Endothelial cell (in vitro differentiated cells): ENCODE data around the gene ANKRD1. TPM values are rescaled to one million over a fixed set of nuclear protein-coding genes. Genes with fewer than 3 reads are reported as not detected.

Source experiments
- DNase-seq: peaks from one replicate; pipeline ENCODE4 v3.0.0; 2021; ENCODE audit warnings: low spot score
- H3K27ac Mint-ChIP-seq: one replicate; pipeline ENCODE4 v1.8.0; 2021; ENCODE audit warnings: mixed read lengths, inconsistent platforms; ENCODE audit not compliant: unreplicated experiment
- H3K27me3 Mint-ChIP-seq: one replicate; pipeline ENCODE4 v1.8.0; 2021; ENCODE audit warnings: mild to moderate bottlenecking, moderate library complexity, mixed read lengths, inconsistent platforms; ENCODE audit not compliant: unreplicated experiment
- H3K36me3 Mint-ChIP-seq: one replicate; pipeline ENCODE4 v1.8.0; 2021; ENCODE audit warnings: mild to moderate bottlenecking, low read depth, mixed read lengths, inconsistent platforms; ENCODE audit not compliant: unreplicated experiment
- H3K4me1 Mint-ChIP-seq: one replicate; pipeline ENCODE4 v1.8.0; 2021; ENCODE audit warnings: mild to moderate bottlenecking, mixed read lengths, inconsistent platforms; ENCODE audit not compliant: unreplicated experiment
- H3K4me3 Mint-ChIP-seq: one replicate; pipeline ENCODE4 v1.8.0; 2021; ENCODE audit warnings: mild to moderate bottlenecking, mixed read lengths, inconsistent platforms; ENCODE audit not compliant: unreplicated experiment
- H3K9me3 Mint-ChIP-seq: one replicate; pipeline ENCODE4 v1.8.0; 2021; ENCODE audit warnings: mixed read lengths, inconsistent platforms; ENCODE audit not compliant: unreplicated experiment
- total RNA-seq: library from RNA; stranded (reverse); fragmentation: NEBNext Ultra II Directional; extraction: Animal tissue kit (Norgen Biotek cat#: 25700); gene quantifications from one replicate; pipeline ENCODE4 v1.2.1, GENCODE V29; 2021; ENCODE audit not compliant: unreplicated experiment
- TF ChIP-seq, protein P1 (sequence below): fragments of 200-600 bp; sonication (generic); IDR thresholded peaks from one replicate; pipeline ENCODE4 v1.5.0; 2021; ENCODE audit warnings: antibody characterized with exemption; ENCODE audit not compliant: unreplicated experiment

Gene ANKRD1
- total RNA-seq, 1 donor from 2014 or later = 0.82 TPM

DNA sequence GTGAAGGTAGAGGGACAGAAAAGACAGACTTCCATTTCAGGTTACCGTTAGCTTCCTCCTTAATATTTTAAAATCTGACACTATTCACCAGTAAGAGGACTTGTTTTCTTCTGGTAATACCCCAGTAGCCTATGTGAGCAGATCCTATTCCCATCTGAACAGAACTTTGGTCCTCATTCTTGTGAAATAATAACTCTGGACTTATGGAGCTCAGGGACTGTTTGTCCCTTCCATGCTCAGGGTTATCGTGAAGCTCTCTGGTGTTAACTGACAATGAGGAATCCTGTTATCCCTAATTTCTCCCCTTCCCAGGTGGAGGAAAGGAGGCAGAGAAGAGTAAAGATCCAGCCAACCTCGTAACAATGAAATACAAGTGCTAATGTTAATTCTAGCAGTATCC is 47.0 kb upstream of the ANKRD1 start:
- Mint-ChIP-seq H3K4me1 (no peaks in the 10 kb centered on the region), H3K27ac (no peak overlapping the region), H3K36me3 (no peaks in the 10 kb centered on the region), H3K27me3 (peaks cover 7% of the 10 kb centered on the region), H3K4me3 (no peak overlapping the region), H3K9me3 (no peaks in the 10 kb centered on the region)
- TF ChIP-seq, protein P1, sequence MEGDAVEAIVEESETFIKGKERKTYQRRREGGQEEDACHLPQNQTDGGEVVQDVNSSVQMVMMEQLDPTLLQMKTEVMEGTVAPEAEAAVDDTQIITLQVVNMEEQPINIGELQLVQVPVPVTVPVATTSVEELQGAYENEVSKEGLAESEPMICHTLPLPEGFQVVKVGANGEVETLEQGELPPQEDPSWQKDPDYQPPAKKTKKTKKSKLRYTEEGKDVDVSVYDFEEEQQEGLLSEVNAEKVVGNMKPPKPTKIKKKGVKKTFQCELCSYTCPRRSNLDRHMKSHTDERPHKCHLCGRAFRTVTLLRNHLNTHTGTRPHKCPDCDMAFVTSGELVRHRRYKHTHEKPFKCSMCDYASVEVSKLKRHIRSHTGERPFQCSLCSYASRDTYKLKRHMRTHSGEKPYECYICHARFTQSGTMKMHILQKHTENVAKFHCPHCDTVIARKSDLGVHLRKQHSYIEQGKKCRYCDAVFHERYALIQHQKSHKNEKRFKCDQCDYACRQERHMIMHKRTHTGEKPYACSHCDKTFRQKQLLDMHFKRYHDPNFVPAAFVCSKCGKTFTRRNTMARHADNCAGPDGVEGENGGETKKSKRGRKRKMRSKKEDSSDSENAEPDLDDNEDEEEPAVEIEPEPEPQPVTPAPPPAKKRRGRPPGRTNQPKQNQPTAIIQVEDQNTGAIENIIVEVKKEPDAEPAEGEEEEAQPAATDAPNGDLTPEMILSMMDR = no peak
- DNase-seq = no peak

DNA sequence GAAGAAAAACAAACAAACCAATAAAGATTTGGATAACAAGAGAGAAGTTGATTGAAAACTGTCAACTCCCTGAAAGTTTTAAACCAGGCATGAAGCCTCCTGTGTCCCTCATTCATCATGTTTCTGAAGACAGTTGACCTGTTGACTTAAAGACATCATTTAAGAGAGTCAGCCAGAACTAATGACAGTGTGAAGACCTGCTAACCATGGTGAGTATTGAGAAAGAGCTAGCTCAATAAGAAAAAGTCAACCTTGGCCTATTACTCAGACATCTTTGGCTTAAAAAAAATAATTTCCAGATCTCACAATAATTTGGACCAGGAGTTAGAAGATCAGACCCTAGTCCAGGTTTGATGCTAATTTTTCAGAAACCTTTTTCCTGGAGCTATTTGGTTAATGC is 45.3 kb upstream of the ANKRD1 start:
- no peaks in the 10 kb centered on the region for H3K4me1 Mint-ChIP-seq
- H3K36me3 Mint-ChIP-seq = no peaks in the 10 kb centered on the region
- H3K4me3 Mint-ChIP-seq = no peak overlapping the region
- H3K9me3 Mint-ChIP-seq = no peaks in the 10 kb centered on the region
- TF ChIP-seq, protein P1 = no peak
- peaks cover 7% of the 10 kb centered on the region for H3K27me3 Mint-ChIP-seq
- no peak overlapping the region for H3K27ac Mint-ChIP-seq
- no peak for DNase-seq

DNA sequence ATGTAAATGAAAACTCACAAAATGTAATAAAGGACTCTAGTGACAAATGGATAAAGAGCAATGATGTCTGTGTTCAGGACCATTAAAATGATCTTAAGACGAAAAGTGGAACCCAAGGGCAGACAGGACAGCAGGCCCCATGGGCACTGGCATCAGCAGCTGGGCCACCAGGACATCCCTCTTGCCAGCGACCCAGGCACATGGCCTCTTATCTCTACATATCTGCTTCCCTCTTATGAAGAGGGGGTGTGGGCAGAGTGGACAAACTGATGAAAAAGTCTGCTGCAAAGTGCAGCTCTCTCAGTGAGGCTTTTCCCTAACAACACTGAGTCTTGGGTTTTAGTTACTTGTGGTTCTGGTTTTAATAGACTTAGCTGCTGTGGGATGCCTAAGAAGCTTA is 44.8 kb upstream of the ANKRD1 start:
- TF ChIP-seq, protein P1 = no peak
- Mint-ChIP-seq H3K27ac (no peak overlapping the region), H3K4me3 (no peak overlapping the region), H3K27me3 (peaks cover 7% of the 10 kb centered on the region), H3K4me1 (no peaks in the 10 kb centered on the region), H3K9me3 (no peaks in the 10 kb centered on the region), H3K36me3 (no peaks in the 10 kb centered on the region)
- DNase-seq = no peak

DNA sequence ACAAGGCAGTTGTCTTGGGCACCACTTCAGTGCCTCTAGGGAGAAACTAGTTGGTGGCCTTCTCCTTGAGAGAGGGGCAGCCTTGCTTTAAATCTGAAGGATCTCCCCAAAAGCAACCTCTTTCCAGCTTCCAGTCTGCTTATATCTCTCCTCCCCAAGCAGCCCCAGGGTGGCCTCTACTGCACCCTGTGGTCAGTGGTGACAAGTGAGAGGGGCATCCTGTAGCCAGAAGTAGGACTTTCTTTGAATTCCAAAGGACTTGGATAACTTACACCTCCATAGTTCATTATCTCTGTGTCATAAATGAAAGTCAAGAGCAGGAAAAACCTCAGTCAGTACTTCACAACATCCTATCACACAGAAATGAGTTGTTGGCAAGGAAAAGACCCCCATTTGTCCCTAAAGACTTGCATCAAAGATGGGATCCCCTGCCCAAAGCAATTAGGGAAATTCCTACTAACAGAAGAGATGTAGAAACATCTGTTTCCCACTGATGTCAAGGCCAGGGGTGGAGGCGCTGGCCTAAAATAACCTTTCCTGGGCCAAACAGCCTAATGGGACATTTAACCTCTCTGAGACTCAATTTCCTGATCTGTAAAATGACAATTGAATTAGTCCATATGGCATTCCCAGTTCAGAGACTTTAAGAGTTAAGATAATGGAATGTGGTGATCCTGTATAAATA is 44.0 kb upstream of the ANKRD1 start:
- DNase-seq = no peak
- H3K27me3 Mint-ChIP-seq = peaks cover 7% of the 10 kb centered on the region
- H3K4me1 Mint-ChIP-seq = no peaks in the 10 kb centered on the region
- H3K27ac Mint-ChIP-seq = no peak overlapping the region
- TF ChIP-seq, protein P1 = no peak
- no peak overlapping the region for H3K4me3 Mint-ChIP-seq
- no peaks in the 10 kb centered on the region for H3K36me3 Mint-ChIP-seq
- no peaks in the 10 kb centered on the region for H3K9me3 Mint-ChIP-seq

DNA sequence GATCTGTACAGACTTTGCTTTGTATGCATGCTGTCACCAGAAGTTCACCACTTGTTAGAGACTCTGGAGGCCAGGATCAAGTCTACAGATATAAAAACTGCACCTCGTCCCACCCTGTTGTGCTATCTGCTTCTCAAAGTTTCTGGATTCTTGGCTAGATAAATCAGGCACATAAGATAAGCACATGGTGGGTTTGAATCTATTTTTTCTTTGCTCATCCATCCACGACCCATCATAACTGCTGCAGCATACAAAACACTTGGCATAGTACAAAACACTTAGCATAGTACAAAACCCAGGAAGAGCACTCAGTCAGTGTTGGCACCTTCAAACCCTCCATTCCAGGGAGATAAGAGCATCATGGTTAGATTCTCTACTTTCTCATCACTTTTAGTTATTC is 42.4 kb upstream of the ANKRD1 start:
- H3K4me1 Mint-ChIP-seq = no peaks in the 10 kb centered on the region
- H3K36me3 Mint-ChIP-seq = no peaks in the 10 kb centered on the region
- TF ChIP-seq, protein P1 = no peak
- DNase-seq = no peak
- no peak overlapping the region for H3K27ac Mint-ChIP-seq
- no peaks in the 10 kb centered on the region for H3K9me3 Mint-ChIP-seq
- no peak overlapping the region for H3K4me3 Mint-ChIP-seq
- H3K27me3 Mint-ChIP-seq = peaks cover 7% of the 10 kb centered on the region
